AG09309 (cell line): ENCODE results near the gene ATCAY.

Experiments used
- DNase-seq: peaks from one replicate; pipeline ENCODE4 v3.0.0-alpha.2; 2010; ENCODE audit warnings: low read depth
- H3K4me3 ChIP-seq: 2 replicates; pipeline ENCODE4 v1.5.1; 2011; ENCODE audit warnings: mild to moderate bottlenecking, low read depth, low read length, moderate library complexity; ENCODE audit not compliant: control insufficient read depth
- TF ChIP-seq, protein P1 (sequence below): IDR thresholded peaks from 2 replicates; pipeline ENCODE4 v1.5.1; 2011; ENCODE audit warnings: mild to moderate bottlenecking, low read depth, low read length, inconsistent platforms; ENCODE audit not compliant: insufficient read depth, control insufficient read depth; ENCODE audit errors: missing control alignments

ATCAY gene

DNA sequence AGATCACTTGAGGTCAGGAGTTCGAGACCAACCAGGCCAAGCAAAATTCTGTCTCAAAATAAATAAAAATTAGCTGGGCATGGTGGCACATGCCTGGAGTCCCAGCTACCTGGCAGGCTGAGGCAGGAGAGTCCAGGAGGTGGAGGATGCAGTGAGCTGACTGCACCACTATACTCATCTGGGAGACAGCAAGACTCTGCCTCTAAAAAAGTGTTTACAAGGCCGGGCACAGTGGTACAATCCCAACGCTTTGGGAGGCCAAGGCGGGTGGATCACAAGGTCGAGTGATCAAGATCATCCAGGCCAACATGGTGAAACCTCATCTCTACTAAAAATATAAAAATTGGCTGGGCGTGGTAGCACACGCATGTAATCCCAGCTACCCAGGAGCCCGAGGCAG is 94.7 kb downstream of the ATCAY start:
- TF ChIP-seq, protein P1, sequence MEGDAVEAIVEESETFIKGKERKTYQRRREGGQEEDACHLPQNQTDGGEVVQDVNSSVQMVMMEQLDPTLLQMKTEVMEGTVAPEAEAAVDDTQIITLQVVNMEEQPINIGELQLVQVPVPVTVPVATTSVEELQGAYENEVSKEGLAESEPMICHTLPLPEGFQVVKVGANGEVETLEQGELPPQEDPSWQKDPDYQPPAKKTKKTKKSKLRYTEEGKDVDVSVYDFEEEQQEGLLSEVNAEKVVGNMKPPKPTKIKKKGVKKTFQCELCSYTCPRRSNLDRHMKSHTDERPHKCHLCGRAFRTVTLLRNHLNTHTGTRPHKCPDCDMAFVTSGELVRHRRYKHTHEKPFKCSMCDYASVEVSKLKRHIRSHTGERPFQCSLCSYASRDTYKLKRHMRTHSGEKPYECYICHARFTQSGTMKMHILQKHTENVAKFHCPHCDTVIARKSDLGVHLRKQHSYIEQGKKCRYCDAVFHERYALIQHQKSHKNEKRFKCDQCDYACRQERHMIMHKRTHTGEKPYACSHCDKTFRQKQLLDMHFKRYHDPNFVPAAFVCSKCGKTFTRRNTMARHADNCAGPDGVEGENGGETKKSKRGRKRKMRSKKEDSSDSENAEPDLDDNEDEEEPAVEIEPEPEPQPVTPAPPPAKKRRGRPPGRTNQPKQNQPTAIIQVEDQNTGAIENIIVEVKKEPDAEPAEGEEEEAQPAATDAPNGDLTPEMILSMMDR: no peak
- H3K4me3 ChIP-seq: no peak overlapping the region
- no peak for DNase-seq

DNA sequence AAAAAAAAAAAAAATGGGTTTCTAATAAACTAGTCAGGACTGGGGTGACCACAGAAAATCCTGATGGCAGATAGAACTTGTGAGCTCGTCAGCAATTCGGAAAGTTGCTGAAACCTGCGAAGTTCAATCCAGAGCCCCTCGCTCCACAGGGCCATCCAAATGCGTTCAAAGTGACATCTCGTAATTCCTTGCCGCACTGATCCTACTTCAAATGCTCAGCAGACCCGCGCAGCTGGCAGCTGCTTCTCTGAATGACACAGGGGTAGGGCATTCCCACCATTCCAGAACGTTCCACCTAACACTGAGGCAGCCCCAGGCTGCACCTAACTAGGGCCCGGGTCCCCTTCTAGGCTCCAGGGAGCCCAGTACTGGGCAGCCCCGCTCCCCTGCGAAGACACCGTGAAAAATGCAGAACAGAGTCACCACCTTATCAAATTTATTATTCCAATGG is 95.2 kb downstream of the ATCAY start:
- no peak overlapping the region for H3K4me3 ChIP-seq
- no peak for DNase-seq
- TF ChIP-seq, protein P1: no peak

DNA sequence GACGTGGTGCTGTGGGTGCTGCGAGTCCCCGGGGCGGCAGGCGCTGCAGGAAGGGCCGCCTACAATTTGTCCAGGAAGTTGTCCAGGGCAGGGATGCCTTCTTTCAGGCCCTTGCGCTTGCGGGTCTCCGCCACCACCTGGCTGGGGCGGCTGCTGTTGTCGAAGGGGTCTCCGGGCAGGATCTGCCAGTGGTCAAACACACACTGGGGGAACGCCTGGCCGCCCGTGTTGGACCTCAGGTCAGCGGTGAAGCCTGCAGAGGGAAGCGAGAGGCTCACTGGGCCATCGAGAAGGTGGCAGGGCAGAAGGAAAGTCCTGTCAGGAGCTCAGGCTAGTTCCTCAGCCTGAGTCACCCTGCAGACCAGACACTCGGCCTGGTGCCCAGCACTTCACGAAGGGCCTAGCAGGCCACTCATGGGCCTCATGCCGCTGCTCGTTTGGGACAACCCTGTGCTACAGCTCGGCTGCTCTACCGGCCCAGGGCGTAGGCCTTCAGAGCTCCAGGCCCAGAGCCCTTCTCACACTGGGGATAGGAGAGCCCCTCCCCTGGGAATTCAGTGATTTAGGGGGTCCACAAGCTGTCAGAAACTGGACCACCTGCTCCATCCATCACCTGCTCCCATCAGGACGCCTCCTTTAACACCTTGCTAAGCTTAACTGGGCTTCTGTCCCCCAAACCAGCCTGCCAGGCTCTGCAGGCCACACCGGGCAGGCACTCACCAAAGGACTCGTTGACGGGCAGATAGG is 96.2 kb downstream of the ATCAY start:
- TF ChIP-seq, protein P1: no peak
- DNase-seq: no peak
- H3K4me3 ChIP-seq: no peak overlapping the region
